ENCODE results near the gene SMYD3.
"Not testable (repeated sequence)": the region's sequence is repeated elsewhere in the genome, so short reads cannot be mapped to it uniquely, and the experiment has no call there.

The SMYD3 gene

DNA sequence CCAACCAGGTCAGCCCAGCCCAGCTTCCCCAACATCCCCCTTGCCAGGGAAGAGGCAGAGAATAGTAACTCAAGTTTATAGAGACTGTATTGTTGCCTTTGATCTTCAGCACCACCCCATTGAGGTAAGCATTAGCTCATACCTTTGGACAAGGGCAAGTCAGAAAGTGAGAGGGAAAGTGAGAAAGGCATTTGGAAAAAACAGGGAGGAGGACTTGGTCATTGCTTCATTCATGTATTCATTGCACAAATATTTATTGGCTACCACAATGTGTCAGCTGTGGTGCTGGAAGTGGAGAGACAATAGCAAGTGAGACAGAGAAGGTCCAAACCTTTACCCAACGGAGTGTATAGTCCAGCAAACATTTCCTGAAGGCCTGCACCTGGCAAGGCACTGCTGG, 791.1 kb downstream of the SMYD3 start:
- in situ Hi-C loops (cut with MboI; ENCODE audit: low sequenced_read_pairs), result no loop called here

DNA sequence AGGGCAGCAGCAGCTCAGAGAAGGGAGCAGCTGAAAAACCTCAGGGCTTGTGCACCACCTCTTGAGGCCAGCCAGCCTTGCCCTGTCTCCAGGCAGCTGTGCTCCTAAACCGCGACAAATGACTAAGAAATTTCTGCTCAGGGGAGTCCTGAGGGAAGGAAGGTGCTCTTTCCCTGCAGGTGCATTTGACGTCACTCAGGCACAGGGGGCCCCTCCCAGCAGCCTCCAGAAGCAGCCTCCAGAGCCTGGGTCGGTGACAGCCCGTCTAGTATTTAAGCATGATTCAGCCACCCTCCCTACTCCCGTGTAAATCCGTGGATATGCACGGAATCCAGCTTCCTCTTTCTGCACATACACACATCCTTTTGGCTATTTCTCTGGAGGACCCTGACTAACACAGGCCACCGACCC, 791.8 kb downstream of the SMYD3 start:
- in situ Hi-C loops (cut with MboI; ENCODE audit: low sequenced_read_pairs), result no loop called here

DNA sequence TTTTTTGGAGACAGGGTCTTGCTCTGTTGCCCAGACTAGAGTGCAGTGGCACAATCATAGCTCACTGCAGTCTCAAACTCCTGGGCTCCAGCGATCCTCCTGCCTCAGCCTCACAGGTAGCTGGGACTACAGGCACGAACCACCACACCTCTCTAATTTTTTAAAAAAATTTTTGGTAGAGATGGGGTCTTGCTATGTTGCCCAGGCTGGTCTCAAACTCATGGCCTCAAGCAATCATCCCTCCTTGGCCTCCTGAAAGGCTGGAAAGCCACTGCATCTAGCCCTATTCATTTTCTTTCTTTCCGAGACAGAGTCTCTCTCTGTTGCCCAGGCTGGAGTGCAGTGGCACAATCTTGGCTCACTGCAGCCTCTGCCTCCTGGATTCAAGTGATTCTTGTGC, 793.1 kb downstream of the SMYD3 start:
- in situ Hi-C loops (cut with MboI; ENCODE audit: low sequenced_read_pairs), result not testable (repeated sequence)

DNA sequence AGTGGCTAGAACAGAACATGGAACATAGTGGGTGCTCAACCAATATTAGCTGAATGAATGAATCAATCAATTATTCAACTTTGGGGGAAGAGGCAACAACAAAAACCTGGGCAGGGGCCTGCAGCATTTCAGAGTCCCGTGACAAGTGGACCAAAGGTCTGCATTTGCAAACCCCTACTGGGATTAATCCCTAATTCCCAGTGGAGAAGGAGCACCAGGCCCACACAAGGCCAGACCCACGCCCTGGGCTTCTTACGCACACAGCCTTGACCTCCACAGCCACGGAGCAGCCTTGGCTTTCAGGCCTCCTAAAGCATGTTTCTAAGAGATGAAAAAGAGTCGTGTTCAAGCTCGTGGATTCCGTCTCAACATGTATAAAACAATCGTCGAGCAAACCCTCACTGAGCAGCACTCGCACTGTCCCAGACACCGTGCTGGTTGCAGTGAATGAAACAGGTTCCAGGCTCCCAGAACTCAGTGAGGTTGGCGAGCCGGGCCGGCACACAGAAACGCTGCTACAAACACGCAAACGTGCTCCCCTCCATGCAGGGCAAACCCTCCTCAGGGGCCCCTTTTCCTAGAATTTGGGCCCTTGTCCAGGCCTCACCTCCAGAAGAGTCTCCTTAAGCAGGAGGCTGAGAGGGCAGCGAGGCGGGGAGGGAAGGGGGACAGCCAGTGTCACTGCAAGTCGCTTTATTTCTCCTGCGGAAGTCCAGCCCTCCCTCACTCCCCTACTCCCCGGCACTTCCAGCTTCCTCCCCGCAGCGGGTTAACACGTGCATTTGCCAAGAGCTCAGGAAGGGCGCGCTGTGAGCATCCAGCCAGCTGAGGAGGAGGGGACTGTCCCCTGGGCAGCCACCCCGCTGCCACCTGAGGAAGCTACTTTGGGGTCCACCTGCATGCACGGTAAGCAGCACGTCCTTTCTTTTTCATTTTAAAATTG, 795.8 kb downstream of the SMYD3 start:
- in situ Hi-C loops (cut with MboI; ENCODE audit: low sequenced_read_pairs), result no loop called here

DNA sequence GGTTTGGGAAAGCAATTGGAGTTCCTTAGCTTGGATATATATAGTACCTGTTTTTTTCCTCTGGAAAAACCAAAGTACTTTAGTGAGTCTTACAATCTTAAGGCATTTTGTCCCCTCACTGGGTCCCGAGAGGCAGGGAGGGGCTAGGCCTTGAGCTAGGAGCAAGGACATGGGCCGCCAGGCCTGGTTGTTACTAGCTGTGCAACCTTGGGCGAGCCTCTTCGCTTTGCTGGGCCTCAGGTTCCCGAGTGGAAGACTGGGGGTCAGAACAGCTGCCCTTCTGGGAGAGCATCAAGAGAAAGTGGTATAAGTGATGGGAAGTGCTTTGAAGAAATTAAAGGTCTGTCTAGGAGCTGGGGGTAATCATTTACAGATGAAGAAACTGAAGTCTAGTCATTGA, 799.1 kb downstream of the SMYD3 start:
- in situ Hi-C loops (cut with MboI; ENCODE audit: low sequenced_read_pairs), result no loop called here

DNA sequence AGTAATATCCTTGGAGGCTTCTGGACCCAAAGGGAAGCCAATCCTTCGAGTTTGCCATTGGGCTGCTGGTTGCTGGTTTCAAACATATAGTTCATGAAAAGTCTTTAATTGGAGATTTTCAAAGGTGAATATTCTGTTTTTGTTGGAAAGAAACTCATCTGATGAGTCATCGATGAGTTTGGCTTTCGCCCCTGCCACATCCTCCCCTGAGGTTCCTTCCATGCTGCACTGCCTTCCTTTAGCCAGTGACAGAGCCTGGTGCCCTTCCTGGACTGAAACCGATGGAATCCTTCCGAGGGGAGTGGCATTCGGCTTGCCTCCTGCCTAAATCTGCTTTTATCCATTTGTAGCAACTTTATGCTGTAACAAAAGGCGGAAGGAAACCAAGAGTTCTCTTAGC, 802.3 kb downstream of the SMYD3 start:
- in situ Hi-C loops (cut with MboI; ENCODE audit: low sequenced_read_pairs), result no loop called here

DNA sequence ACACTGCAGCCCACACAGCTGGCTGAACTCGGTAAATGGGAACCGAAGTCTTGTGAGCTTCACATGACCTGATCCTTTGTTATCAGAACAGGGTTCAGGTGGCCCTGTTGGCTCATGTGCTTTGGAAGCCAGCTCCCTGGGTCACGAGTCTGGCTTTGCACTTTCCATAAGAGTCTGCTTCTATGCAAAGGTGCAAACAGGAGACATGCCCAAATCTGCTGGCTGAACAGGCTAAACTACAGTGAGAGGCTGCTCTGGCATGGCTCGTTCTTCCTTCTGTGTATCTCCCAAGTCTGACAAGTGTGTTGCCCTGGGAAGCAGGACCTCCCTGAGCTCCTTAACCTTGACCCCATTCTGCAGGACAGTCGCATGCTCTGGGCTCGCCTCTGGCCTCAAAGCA, 802.7 kb downstream of the SMYD3 start:
- in situ Hi-C loops (cut with MboI; ENCODE audit: low sequenced_read_pairs), result no loop called here

DNA sequence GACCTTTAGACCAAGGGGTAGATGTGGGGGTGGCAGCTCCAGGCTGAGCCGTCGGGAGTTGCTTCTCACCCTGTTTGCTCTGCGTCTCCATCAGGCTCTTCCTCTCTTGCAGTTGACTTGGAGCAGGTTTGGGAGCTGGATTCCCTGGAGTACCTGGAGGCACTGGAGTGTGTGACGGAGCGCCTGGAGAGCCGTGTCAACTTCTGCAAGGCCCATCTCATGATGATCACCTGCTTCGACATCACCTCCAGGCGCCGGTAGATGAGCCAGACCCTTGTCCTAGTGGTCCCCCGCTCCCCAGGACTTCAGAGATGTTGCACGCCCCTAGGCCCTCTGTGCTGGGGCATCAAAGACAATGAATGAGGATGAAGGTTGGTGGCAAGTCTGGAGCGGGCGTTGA, 804.7 kb downstream of the SMYD3 start:
- in situ Hi-C loops (cut with MboI; ENCODE audit: low sequenced_read_pairs), result no loop called here

DNA sequence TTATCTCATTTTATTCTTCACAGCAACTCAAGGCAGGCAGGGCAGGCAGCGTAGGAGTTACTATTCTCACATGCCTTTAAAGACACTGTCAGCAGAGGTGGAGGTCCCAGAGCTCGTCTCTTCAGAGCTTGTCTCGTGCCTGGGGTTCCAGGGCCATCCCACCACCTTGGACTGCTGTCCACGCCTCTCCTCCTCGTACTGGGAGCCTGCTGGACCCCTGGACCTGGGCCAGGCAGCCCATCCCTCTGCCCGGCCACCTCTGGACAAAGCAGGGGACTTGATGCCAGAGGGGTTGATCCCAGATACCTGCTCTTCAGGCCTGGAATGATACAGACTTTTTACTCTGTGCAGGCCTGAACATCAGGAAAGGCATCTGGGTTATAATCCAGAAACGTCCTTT, 805.4 kb downstream of the SMYD3 start:
- in situ Hi-C loops (cut with MboI; ENCODE audit: low sequenced_read_pairs), result no loop called here

DNA sequence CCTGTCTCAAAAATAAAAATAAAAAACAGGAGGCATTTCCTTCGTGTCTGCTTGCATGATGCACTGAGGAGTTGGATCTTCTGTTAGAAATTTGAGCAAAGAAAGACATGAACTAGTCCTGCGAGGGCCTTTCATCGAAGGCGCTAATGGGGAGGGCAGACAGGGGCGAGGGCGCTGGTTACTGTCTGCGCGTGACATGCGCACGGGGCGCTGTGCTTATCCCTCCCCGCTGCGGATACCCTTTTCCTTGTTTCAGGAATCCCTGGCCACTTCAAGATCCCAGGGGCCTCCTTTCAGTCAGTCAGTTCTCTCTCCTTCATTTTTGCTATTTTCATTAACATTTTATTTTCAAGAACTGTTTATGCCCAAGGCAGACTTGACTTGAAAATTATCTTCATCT, 806.4 kb downstream of the SMYD3 start:
- in situ Hi-C loops (cut with MboI; ENCODE audit: low sequenced_read_pairs), result no loop called here
